HG02798 (cell line): ENCODE results near the gene XRCC1.
"Not testable (repeated sequence)": the region's sequence is repeated elsewhere in the genome, so short reads cannot be mapped to it uniquely, and the experiment has no call there.

Source experiments
- ATAC-seq: cut with Tn5 transposase; IDR thresholded peaks from one replicate; pipeline ENCODE4 v1.9.1; 2021; ENCODE audit warnings: mild to moderate bottlenecking; ENCODE audit not compliant: unreplicated experiment, poor library complexity

XRCC1 gene

DNA sequence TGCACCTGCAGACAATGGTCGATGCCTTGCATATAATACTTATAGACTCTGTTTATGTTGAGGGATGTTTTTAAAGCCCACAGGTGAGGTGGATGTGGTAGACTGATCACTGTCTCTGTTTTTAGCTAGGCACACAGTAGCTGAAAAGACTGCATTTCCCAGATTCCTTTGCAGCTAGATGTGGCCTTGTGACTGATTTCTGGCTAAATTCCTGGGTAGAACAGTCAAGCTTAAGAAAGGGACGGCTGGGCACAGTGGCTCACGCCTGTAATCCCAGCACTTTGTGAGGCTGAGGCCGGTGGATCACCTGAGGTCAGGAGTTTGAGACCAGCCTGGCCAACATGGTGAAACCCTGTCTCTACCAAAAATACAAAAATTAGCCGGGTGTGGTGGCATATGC lies 25.0 kb upstream of the XRCC1 start:
- ATAC-seq = not testable (repeated sequence)

DNA sequence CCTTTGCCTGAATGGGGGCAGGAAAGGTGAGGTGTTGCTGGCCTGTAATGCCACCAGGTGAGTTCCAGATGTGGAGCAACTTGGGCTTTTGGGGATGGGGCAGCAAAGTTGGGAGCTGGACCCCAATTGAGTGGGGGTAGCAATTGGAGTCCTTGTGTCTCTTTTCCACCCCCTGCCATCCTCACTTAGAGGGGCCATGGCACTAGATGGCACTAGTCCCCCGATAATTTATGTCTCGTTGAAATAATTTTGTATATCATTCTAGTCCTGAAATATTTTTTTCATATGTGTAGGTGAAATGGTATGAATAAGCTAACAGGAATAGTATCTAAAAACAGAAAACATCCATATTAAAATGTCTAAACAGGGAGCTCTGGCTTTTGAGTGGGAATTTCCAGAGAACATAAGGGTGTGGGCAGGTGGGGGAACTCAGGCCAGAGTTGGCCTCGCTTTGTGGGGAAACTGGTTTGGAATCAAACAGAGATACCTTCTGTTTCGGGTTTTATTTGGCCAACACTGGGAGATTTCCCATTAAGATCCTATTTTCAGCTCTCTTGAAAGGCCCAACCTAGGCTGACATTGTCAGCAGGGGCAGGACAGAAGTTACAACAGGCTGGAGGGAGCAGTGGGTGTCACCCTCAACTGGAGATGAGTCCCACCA lies 24.4 kb upstream of the XRCC1 start:
- no peak for ATAC-seq

DNA sequence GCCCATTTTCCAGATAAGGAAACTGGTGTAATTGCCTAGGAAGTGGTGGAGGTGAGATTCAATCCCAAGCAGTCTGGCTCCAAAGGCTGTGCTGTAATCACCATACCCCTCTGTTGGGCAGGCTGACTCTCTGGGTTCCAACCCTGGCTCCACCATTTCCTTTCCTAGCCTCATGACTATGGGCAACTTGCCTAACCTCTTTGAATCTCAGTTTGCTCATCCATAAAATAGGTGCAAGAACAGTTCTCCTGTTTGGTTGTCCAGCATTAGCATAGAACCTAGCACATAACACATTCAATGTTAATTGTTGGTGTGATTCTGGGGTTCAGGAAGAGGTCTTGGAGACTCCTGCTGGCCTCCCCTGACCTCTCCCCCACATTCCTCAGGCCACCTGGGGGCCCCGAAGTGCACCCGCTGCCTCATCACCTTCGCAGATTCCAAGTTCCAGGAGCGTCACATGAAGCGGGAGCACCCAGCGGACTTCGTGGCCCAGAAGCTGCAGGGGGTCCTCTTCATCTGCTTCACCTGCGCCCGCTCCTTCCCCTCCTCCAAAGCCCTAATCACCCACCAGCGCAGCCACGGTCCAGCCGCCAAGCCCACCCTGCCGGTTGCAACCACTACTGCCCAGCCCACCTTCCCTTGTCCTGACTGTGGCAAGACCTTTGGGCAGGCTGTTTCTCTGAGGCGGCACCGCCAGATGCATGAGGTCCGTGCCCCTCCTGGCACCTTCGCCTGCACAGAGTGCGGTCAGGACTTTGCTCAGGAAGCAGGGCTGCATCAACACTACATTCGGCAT lies 23.3 kb upstream of the XRCC1 start:
- ATAC-seq = no peak

DNA sequence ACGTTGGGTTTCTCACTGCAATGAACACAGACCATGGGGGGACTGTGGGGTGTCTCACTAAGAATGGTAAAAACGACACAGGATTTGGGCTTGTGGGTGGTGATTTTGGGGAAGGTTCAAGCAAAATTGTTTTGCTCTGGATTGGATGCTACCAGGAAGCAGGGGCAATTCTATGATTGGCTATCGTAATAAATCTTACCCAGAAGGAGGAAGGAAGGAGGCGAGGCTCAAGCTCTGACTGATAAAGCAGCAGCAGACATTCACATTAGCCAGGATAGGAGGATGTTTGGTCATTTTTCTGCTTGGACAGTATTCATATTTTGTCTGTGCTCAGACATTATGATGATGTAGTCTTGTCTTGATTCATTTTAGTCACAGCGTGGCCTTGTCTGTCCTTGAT lies 22.5 kb upstream of the XRCC1 start:
- no peak for ATAC-seq

DNA sequence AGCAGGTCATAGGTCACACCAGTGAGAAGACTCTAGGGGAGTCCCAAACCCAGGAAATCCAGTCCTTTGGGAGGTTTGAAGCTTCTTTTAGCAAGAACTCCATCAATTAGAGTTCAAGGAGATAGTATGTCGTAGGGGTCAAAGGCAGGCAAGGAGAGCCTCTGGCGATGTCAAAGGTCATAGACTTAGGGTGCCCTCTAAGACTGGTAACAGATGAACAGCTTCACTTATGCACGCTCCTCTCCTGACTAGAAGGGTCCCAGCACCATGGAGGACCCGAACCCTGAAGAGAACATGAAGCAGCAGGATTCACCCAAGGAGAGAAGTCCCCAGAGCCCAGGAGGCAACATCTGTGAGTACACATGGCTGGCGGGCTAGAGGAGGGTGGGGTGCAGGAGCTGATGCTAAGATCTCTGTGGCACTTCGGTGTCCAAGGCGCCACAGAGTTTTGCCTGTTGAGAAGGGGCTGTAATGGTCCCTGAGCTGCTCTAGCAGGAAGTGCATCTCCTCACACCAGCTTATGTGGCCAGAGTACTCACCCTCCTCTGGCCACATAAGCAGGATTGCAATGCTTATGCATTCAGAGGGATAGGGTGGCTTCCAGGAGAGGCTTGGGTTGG lies 21.6 kb upstream of the XRCC1 start:
- ATAC-seq = no peak

DNA sequence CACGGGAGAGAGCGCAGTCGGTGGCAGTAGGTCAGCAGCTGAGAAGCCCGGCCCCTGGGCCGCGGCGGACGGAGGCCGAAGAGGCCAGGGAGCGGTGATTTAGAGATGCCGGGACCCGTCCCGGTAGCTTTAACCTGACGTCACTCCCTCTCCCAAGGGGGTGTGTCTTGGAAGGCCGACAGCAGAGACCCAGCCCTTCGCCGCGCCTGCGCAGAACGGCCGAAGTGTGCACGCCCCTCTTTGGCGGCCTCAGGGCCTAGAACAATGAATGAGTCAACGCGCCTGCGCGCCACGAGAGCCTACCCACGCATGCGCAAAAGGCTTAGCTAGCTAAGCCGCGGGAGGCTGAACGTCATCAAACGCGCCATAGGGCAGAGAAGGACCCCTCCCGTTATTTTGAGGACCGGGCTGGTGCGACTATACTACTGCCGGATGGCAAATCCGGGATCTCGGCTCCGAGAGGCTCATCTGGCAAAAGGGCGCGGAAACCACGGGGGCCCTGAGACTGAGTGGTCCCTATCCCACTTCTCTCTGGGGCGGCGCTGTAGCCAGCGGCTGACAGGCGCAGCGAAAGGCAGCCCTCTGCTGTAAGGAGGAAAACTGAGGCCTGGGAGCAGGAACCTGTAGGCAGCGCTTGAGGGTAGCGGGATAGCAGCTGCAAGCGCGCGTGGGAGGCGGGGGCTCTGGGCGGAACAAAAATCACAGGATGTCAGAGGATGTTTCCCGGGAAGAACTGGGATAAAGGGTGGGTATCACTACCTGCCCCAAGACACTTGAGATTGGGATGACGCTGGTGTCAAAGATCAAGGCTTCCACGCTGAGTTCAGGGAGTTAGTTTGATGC lies 20.9 kb upstream of the XRCC1 start, which contains the start of the genes IRGQ and ZNF576:
IRGQ (minus strand) TSS at position 136 of the 843 bp plus-strand sequence. CDS start 796 bp downstream, outside the sequence.
ZNF576 (plus strand) TSS at position 597 of the 843 bp plus-strand sequence. CDS start 514 bp downstream, outside the sequence.
- peak; percentile 92 for ATAC-seq

DNA sequence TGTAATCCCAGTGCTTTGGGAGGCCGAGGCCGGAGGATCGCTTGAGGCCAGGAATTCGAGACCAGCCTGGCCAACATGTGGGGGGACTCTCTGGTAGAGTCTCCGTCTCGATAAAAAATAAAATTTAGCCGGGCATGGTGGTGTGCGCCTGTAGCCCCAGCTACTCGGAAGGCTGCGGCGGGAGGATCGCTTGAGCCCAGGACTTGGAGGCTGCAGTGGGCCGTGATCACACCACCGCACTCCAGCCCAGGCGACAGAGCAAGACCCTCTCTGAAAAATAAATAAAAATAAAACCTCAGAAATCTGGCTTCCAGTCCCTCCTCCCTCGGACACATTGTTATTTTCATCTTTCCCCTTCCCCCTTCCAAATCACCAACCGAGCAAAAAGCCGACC lies 20.3 kb upstream of the XRCC1 start:
- ATAC-seq = peak; percentile 3

DNA sequence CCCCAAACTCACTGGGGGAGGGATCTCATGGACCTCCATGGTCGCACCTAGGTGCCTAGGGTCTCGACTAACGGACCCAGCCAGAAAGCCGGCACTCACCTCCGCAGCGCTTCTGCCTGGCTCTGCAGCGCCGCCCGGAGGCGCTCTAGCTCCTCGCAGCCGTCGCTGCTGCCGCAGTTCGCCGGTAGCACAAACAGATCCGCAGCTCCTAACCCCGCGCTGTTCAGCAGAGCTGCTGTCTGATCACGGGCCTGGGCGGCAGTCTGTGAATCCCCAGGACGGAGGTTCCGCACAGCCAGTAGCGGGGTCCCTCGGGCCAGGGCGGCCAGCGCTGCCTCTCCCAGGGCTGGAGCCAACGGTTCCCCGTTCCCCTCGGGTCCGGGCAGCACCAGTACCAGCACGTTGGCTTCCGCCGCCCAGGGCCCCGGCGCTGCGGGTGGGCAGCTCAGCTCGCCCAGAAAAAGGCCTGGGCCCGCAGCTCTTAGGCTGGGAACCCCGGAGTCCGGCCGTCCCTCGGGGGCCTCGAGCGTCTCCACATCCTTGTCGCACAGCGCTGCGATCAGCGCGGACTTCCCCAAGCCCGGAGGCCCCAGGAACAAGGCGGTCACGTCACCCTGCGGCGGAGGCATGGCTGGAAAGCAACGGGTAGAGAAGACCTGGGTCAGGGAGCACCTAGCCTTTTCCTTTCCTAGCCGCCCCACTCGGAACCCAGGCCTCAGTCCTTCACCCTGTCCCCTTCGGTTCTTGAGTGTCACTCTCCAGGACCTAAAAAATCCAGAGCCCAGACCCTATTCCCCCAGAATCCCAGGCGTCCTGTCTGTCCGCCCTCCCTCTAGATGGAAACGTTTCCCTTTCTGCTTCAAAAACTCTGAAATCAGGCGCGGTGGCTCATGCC lies 19.6 kb upstream of the XRCC1 start:
- ATAC-seq = no peak

DNA sequence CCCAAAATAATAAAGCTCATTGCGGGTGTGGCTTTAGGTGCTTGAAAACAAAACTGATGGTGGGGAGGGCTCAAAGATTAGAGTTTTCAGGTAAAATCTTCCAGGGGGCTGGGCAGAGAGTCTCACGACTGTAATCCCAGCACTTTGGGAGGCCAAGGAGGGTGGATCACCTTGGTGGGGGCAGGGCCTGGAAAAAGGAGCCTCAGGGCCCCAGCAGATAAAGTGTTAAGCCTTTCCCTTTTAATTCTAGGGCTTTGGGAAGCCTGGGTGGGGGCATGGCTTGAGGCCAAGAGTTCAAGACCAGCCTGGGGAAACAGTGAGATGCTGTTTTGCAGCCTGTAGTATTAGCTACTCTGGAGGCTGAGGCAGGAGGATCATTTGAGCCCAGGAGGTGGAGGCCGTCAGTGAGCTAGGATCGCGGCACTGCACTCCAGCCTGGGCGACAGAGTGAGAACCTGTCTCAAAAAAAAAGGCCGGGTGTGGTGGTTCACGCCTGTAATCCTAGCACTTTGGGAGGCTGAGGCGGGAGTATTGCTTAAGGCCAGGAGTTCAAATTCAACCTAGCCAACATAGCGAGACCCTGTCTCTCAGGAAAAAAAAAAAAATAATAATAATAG lies 18.9 kb upstream of the XRCC1 start:
- no peak for ATAC-seq

DNA sequence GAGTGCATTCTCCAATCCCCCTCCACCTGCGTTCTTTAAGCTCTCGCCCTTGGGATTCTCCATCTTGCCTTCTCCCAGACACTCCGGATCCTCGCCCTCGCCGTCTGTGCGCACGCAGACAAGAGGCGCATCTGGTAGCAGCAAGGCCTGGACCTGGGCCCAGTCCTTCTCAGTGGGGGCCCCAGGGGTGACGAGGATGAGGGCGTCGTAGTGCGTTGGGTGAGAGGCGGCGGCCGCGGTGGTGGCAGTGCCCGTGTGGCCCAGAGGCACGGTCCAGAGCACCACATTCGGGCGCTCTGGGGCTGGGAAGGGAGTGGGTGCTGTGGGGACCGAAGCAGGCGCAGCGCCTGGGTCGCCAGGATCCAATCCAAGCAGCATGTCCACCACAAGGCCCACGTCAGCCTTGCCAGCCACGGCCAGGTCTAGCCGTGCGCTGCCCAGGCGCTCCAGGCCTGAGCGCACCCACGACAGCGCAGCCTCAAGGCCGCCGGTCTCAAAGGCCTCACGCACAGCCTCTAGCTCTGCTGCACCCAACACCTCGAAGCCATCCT lies 17.5 kb upstream of the XRCC1 start:
- ATAC-seq = no peak

DNA sequence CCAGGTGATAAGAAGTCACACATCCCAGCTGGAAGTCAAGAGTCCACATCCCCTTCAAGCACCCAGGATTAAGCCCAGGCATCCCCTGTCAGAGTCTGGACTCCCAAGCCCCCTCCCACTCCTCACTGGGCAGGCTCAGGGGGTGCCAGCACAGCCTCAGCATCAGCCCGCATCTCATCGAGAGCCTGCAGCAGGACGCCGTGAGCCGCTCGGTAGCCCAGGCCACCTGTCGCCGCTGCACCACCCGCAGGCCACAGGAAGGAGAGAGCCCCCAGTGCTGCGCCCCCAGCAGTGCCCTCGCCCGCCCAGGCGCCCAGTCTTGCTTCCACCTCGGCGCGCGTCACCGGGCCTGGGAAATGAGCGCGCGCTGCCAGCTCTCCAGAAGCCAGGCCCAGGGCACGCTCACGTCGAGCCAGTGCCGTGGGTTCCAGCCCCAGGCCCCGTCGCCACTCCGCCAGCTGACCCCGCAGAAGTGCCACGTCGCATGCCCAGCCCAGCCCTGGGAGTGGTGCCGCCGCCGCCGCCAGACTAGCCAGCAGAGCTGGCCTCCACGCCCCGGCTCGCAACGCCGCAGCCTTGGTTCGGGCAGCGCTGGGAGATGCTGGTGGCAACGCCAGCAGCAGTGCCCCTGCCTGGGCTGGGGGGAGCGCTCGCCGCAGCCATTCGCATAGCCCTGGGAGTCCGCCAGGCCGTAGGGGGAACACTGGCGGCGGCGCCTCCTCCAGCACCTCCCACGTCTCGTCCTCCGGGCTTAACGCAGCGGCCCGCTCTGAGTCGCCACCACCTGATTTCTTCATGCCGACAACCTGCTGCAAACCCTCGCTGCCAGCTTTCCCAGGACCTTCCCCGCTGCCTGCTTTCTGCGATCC lies 16.8 kb upstream of the XRCC1 start:
- ATAC-seq = no peak

DNA sequence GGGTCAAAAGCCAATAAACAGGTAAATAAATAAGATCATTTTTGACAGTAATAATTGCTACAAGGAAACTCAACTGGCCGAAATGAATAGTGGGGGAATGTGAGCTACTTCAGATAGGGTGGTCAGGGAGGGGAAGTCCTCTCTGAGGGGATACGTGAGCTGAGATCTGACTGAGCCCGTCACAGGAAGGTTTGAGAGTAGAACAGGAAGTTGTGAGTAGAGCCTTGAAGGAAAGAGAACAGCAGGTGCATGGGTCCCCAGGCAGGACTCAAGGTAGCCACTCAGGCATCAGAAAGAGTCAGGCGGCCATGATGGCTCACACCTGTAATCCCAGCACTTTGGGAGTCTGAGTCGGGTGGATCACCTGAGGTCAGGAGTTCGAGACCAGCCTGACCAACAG lies 14.4 kb upstream of the XRCC1 start:
- no peak for ATAC-seq

DNA sequence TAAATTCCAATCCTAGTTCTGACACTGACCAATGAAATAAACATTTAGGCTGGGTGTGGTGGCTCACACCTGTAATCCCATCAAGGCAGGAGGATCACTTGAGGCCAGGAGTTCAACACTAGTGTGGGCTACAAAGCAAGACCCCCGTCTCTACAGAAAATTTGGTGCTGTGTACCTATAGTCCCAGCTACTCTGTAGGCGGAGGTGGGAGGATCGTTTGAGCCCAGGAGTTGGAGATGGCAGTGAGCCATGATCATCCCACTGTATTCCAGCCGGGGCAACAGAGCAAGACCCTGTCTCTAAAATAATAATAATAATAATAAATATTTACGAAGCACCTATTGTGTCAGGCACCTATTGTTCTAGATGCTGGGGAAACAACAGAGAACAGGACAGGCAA lies 13.9 kb upstream of the XRCC1 start:
- no peak for ATAC-seq

DNA sequence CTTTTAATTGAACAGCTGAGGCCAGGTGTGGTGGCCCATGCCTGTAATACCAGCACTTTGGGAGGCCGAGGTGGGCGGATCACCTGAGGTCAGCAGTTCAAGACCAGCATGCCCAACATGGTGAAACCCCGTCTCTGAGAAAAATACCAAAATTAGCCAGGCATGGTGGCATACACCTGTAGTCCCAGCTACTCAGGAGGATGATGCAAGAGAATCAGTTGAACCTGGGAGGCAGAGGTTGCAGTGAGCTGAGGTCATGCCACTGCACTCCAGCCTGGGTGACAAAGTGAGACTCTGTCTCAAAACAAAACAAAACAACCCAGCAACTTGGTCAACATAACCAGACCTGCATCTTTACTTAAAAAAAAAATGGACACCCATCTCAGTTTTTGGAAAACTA lies 11.7 kb upstream of the XRCC1 start:
- ATAC-seq = not testable (repeated sequence)

DNA sequence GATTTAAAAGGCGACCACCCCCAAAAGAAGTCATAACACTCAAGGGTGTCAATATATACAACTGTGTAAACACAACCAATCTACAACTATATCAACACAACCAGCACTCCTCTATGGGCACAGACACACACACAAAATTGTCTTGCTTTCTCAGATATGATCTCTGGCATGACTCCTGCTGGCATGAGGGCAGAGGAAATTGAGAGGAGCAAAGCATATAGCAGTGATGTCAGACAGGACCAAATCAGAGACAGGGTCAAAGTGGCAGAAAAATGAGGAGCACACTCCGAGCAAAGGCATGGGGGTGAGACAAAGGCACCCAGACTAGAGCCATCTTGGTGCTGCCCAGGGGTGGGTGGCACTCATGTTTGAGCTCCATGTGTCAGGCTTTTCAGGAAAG lies 11.0 kb upstream of the XRCC1 start:
- ATAC-seq = no peak

DNA sequence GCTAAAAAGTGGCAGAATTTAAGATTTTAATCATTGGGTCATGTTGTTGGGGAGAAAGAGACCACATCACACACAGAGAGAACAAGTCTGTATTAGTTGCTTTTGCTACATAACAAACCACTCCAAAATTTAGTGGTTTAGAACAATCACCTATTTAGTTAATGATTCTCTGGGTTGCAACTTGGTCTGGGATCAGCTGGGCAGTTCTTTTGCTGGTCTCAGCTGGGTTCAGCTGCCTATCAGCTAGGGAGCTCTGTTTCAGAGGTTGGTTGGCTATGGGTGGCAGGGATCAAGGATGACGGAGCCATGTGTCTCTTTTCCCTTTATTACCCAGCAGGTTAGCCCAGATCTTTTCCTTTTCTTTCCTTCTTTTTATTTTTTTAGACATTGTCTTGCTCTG lies 9.2 kb upstream of the XRCC1 start:
- no peak for ATAC-seq

DNA sequence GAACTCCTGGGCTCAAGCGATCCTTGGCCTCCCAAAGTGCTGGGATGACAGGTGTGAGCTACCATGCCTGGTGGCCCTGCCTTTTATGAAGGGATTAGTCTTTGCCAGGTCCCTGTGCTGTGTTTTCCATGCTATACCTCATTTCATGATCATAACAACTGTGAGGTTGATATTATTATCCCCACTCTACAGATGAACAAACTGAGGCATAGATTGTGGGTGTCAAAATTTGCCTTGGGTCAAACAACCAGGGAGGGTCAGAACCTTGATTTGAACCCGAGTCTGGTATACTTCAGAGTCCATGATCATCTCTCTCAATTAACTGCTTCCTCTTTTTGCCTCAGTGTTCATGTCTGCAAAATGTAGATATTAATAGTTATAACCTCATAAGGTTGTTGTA lies 7.2 kb upstream of the XRCC1 start:
- no peak for ATAC-seq

DNA sequence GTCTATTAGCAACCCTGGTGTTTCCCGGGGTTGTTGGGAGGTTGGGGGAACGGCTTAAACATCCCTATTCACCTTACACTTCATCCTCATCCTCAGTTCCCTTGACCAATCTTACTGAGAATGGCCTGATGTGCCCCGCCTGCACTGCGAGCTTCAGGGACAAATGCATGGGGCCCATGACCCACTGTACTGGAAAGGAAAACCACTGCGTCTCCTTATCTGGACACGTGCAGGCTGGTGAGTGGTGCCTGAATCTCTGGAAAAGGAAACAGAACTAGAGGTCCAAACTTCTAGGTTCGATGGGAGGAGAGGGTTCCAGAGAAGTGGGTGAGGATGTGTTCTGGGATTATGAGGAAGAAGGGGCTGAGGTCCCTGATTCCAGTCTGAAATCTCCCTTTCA lies 6.1 kb upstream of the XRCC1 start:
- ATAC-seq = no peak
